COLO829 (cell line): Measurements from ENCODE around the gene MCOLN2.
"Not testable (repeated sequence)": the region's sequence is repeated elsewhere in the genome, so short reads cannot be mapped to it uniquely, and the experiment has no call there.

Source experiments
- DNase-seq: peaks from one replicate; pipeline ENCODE4 v3.0.0; 2012; ENCODE audit warnings: low spot score

The MCOLN2 gene

GRCh38 chr1:84941843-84942242 lies 55.1 kb downstream of the MCOLN2 start:
- DNase-seq, result no peak

DNA sequence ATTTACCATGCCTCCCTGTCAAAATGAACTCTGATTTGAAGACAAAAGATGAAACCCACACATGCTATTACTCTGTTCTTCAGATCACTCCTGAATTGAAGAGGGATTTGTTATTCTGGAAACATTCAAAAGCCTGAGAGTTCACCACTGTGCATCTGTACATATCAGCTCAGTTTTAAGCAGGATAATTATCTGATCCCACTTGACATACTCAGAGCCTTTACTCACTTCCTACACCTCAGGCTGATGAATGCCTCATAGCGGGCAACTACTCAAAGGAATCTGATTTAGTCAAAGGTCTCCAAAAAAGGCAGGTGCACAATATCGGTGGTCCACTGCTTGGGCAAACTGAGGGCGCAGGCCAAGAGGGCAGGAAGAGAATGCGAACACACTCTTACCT lies 56.4 kb downstream of the MCOLN2 start:
- DNase-seq, result no peak

DNA sequence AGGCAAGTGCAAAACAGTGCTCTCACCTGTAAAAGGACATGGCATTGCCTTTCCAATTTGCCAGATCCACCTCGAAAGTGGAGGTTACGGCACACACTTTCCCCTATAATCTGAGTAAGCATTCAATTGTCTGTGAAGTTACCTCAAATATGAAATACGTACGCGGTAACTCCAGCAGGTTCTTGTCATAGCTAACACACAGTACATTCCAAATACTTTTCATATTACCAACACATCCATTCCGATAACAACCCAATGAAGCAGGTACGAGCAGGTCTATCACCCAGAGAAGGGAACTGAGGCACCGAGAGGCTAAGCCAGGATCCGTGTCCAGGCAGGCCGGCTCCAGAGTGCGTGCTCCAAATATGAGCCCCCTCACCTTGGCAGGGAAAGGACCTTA lies 57.2 kb downstream of the MCOLN2 start:
- no peak for DNase-seq

DNA sequence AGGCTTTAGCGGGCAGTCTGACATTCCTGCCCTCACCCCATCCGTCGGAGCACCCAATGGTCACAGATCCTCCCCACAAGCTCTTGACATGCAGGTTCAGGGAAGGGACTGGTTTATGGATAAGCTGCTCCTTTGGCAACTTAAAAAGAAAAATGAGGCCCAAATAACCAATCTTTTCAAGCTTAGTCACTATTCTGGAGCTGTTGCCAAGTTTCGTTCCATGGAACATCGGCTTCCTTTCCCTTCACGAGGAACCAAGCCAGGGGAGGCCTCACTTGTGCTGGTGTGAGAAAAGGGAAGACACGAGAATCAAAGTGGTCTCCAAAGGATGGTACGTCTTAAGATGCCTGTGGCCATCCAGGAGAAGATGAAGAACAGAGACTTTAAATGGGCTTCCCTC lies 57.8 kb downstream of the MCOLN2 start:
- no peak for DNase-seq

GRCh38 chr1:84936116-84936810 lies 60.6 kb downstream of the MCOLN2 start:
- DNase-seq, result peak; percentile 70

DNA sequence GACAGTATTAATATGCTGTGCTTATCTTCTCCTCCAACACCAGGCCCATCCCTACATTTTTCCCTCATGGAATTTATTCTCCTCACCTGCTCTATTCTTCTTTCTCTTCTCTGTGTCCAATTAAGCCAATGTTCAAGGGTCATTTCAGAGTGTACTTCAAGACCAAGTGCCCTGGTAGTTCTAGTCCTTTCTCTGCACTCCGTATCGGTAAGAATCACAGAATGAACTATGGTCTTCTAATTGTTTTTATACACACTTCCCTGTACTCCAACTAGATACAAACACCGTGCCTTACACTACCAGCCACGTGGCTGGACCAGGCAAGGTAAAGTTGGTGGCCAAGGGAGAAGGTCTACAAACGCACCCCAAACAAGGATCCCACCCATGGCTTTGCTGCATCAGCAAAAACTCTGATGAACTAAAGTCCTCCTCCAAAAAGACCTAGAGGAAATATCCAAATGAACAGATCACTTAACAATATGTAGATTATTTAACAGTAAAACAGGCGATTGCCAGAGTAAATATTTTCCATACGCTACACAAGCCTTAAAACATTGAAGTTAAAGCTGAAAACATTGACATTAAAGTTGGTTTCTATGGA lies 63.8 kb downstream of the MCOLN2 start:
- DNase-seq, result no peak

- no peak for DNase-seq
Measured at GRCh38 chr1:84930831-84931230, 66.1 kb downstream of the MCOLN2 start.

- DNase-seq, result no peak
Measured at GRCh38 chr1:84930329-84930728, 66.6 kb downstream of the MCOLN2 start.

DNA sequence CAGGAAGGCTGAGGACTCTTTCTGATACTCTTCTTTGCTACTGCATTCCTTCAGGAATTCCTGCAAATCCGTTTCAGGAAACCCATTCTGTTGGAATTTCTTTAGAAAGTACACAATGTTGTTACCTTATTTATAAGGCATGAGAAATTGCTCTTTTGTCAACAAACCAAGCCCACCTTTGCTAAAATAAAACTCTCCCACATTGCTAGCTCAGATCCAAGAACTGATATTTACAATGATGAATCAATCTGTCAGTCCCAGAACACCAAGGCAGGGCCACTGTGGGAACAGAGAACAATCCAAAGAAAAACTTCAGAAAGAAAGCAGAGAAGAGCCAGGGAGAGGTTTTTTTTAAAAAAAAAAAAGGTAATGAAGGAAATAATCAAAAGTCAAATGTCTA lies 67.3 kb downstream of the MCOLN2 start:
- DNase-seq, result no peak

- no peak for DNase-seq
Measured at GRCh38 chr1:84928979-84929378, 67.9 kb downstream of the MCOLN2 start.

DNA sequence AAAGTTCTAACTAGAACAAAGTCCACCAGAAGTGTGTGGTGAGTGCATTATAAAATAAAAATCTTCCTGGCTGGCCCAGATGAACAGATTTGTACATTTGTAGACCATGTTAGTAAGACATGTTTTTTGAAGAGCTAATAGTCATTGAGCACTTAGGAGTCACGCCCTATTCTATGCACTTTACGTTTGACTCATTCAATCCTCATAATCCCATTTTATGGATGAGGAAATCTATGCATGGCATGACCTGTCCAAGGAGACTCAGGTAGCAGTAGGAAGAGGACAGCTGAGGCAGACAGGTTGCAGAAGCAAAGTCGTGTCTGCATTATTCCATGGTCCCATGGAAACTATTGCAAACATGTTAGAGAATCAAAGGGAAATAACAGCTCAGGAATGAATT lies 73.6 kb downstream of the MCOLN2 start:
- DNase-seq, result no peak

DNA sequence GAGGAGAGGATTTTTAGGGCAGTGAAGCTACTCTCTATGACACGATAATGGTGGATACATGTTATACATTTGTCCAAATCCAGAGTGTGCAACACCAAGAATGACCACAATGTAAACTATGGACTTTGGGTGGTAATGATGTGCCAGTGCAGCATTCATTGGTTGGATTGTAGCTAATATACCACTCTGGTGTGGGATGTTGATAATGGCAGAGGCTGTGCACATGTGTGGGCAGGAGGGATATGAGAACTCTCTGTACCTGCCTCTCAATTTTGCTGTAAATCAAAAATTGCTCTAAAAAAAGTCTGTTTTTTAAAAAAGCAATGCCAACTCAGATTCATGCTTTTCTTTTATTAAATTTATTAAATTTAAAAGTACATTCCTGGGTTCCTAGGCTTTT lies 76.8 kb downstream of the MCOLN2 start:
- DNase-seq, result no peak

GRCh38 chr1:84919461-84919970 lies 77.4 kb downstream of the MCOLN2 start:
- DNase-seq, result no peak

DNA sequence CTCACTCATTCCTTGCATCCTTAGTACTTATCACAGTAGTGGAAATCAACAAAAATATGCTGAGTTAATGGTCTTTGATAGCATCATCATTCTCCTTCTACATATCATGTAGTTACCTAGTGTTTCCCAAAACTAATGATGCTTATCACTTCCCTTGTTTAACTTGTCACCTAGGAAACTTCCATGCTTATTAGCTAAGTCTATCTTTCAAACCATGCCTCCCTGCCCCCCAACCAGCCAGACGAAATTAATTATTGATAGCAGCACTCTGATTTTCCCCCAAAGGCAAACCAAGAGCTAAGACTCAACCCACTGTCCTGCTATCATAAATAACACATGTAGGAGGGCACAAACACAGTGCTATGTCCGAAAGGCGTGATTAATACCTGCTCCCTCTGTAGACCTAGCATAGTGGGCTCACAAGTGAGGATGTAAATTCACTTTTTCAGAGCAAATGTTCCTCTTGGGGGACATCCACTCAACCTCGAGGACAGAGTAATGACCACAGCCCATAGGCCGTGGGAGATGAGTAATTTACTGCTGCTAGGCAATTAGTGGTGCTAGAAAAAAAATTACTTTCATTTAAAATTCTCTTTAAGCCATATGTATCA lies 78.1 kb downstream of the MCOLN2 start:
- DNase-seq, result no peak

DNA sequence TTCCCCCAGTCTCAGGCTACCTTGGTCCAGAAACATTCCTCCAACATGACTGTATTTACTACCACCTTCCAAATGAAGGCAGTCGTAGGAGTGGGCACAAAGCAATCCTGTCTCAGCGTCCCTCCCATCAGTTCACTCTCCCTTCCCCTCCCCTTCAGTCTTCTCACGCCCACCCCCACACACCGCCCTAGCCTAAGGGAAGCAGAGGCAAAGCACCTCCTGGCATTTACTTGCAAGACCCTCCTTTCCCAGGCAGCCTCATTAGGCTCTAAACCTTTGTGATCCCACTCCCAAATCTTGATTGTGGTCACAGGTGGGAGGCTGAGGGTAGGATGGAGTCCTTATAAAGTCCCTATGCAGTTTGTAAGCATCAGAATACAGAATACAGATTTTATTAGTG lies 80.0 kb downstream of the MCOLN2 start:
- no peak for DNase-seq

DNA sequence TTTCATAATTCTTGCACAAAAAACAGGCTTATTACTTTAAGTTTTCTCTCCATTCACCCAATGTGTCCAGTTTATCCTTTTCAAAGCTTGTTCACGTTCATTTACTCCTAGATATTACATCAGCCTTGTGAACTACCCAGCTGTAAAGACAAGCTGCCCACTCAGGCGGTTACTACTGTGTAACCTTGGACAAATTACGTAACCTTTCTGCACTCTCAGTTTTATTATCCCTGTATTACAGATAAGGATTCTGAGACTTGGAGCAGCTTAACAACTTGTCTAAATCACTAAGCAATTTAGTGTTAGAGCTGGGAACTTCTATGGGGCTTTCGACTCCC lies 83.4 kb downstream of the MCOLN2 start:
- no peak for DNase-seq

DNA sequence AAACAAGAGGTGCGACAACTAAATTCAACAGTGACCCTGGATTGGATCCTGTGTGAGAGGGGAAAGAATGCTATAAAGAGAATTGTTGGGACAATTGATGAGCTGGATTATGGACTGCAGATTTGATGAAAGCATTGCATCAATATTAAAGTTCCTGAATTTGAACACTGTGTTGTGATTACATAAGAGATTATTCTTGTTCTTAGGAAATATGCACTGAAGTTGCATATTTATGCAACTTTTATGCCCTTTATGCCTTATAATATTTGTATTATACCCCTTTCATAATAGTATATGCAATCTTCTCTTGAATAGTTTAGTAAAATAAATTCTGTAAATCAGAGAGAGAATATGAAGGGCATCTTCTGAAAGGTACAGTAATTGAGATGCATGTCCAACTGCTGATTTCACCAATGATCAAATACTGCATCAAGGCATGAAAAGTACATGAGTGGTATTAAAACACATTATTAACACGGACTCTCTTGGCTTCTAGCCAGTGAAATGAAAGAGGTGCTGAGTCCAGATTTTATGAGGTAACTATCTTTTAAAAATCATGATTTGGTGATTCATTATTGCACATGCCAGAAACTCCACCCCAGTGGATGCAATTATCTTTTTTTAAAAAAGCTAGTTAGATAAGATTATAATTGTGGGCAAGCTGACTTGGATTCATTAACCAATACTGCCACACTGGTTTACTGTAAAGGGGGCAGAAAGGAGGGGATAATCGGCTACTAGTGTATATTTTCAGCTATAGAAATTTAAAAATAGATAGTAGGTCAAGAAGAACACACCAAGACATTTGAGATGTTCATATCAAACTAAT lies 84.0 kb downstream of the MCOLN2 start:
- no peak for DNase-seq

GRCh38 chr1:84908746-84909464 lies 88.0 kb downstream of the MCOLN2 start:
- not testable (repeated sequence) for DNase-seq

- no peak for DNase-seq
Measured at GRCh38 chr1:84907095-84907827, 89.7 kb downstream of the MCOLN2 start.

DNA sequence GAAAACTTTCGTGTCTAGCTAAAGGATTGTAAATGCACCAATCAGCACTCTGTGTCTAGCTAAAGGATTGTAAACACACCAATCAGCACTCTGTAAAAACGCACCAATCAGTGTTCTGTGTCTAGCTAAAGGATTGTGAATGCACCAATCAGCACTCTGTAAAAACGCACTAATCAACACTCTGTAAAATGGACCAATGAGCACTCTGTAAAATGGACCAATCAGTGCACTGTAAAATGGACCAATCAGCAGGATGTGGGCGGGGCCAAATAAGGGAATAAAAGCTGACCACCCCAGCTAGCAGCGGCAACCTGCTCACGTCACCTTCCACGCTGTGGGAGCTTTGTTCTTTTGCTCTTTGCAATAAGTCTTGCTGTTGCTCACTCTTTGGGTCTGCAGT lies 94.2 kb downstream of the MCOLN2 start:
- not testable (repeated sequence) for DNase-seq

DNA sequence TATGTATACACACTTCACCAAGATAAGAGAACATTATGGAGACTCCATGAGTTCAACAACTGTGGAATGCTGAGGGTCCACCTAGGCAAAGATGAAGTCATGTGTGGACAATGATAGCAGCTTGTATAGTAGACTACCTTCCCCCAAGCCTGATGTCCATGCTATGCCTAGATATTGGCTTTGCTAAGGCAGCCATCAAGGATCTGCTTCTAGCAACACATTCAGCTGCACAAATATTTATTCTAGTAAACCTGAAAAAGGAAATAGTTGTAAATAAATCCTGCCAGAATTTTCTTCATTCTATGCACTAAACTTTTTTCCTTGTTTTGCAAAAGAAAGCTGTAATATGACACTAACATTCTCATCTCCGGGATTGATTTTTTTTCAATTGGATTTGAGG lies 96.9 kb downstream of the MCOLN2 start:
- no peak for DNase-seq
